ENCODE data around the gene SYNJ2. TPM values are rescaled to one million over a fixed set of nuclear protein-coding genes. Genes with fewer than 3 reads are reported as not detected.

SYNJ2 gene
- total and polyA plus RNA-seq, 4 donors: 3.4 to 8.8 (median 4.8) TPM

- Histone ChIP-seq H3K27ac (ENCODE audit: low read depth in 1 of 2, low read length in 1 of 2) (no peak overlapping the region), H3K9me3 (ENCODE audit: control insufficient read depth in 4 of 4, insufficient read depth in 3 of 4, low read length in 3 of 4) (peaks cover 0 to 11% (median 11%) of the 10 kb centered on the region in 4 donors)
- no peak for TF ChIP-seq CTCF (IDR thresholded peaks at IDR 0.05; ENCODE audit: control extremely low read depth, extremely low read depth)
Measured at GRCh38 chr6:157955675-157956074, 26.0 kb upstream of the SYNJ2 start.

GRCh38 chr6:157956171-157956730 is 25.4 kb upstream of the SYNJ2 start:
- no peaks in the 10 kb centered on the region for H3K36me3 ChIP-seq (ENCODE audit: control insufficient read depth in 4 of 4, insufficient read depth in 4 of 4, low read length in 4 of 4)
- H3K4me3 ChIP-seq: no peak overlapping the region
- no peak overlapping the region for H3K9ac ChIP-seq (ENCODE audit: insufficient read depth in 1 of 2, low read length in 2 of 2)
- no peaks in the 10 kb centered on the region for H3K27me3 ChIP-seq (ENCODE audit: control insufficient read depth in 3 of 3, insufficient read depth in 3 of 3, low read length in 2 of 3)
- H3K4me1 ChIP-seq (ENCODE audit: control insufficient read depth in 5 of 5, insufficient read depth in 5 of 5, low read length in 5 of 5): no peaks in the 10 kb centered on the region
- no peak for TF ChIP-seq CTCF (IDR thresholded peaks at IDR 0.05; ENCODE audit: control extremely low read depth, extremely low read depth)
- no peak overlapping the region for H3K27ac ChIP-seq (ENCODE audit: low read depth in 1 of 2, low read length in 1 of 2)
- peaks cover 0 to 11% (median 11%) of the 10 kb centered on the region in 4 donors for H3K9me3 ChIP-seq (ENCODE audit: control insufficient read depth in 4 of 4, insufficient read depth in 3 of 4, low read length in 3 of 4)
- ATAC-seq (ENCODE audit: insufficient read depth, low FRiP score) (no peak), DNase-seq (no peak)
- 73 to 98% methylated on average over 12 of the region's 12 CpGs for WGBS, 2 donors

More at GRCh38 chr6:157955675-157956074, 26.0 kb upstream of the SYNJ2 start:
- Histone ChIP-seq H3K4me3 (no peak overlapping the region), H3K9ac (ENCODE audit: insufficient read depth in 1 of 2, low read length in 2 of 2) (no peak overlapping the region), H3K27me3 (ENCODE audit: control insufficient read depth in 3 of 3, insufficient read depth in 3 of 3, low read length in 2 of 3) (no peaks in the 10 kb centered on the region), H3K4me1 (ENCODE audit: control insufficient read depth in 5 of 5, insufficient read depth in 5 of 5, low read length in 5 of 5) (no peaks in the 10 kb centered on the region), H3K36me3 (ENCODE audit: control insufficient read depth in 4 of 4, insufficient read depth in 4 of 4, low read length in 4 of 4) (no peaks in the 10 kb centered on the region)
- no peak for ATAC-seq (ENCODE audit: insufficient read depth, low FRiP score)
- WGBS, 2 donors: 95 to 97% methylated on average over 6 of the region's 6 CpGs
- DNase-seq: no peak

GRCh38 chr6:157959451-157960227 is 22.0 kb upstream of the SYNJ2 start:
- TF ChIP-seq CTCF (IDR thresholded peaks at IDR 0.05; ENCODE audit: control extremely low read depth, extremely low read depth): no peak
- 96 to 100% methylated on average over 1 of the region's 1 CpG for WGBS, 2 donors
- H3K4me3 ChIP-seq: no peak overlapping the region
- DNase-seq: no peak
- H3K9me3 ChIP-seq (ENCODE audit: control insufficient read depth in 4 of 4, insufficient read depth in 3 of 4, low read length in 3 of 4): peaks cover 0 to 11% (median 11%) of the 10 kb centered on the region in 4 donors
- H3K27ac ChIP-seq (ENCODE audit: low read depth in 1 of 2, low read length in 1 of 2): no peak overlapping the region
- no peak for ATAC-seq (ENCODE audit: insufficient read depth, low FRiP score)
- peaks cover 0 to 4% (median 0%) of the 10 kb centered on the region in 5 donors for H3K4me1 ChIP-seq (ENCODE audit: control insufficient read depth in 5 of 5, insufficient read depth in 5 of 5, low read length in 5 of 5)
- H3K27me3 ChIP-seq (ENCODE audit: control insufficient read depth in 3 of 3, insufficient read depth in 3 of 3, low read length in 2 of 3): no peaks in the 10 kb centered on the region
- no peaks in the 10 kb centered on the region for H3K36me3 ChIP-seq (ENCODE audit: control insufficient read depth in 4 of 4, insufficient read depth in 4 of 4, low read length in 4 of 4)
- no peak overlapping the region for H3K9ac ChIP-seq (ENCODE audit: insufficient read depth in 1 of 2, low read length in 2 of 2)

Measured in lung (tissue), 12 donors.